H1 (cell line): ENCODE results near the gene CDH12. TPM values are rescaled to one million over a fixed set of nuclear protein-coding genes. Genes with fewer than 3 reads are reported as not detected.

Source experiments
- CBX8 ChIP-seq: fragments of 300-800, 300-1000 bp; sonication (generic); IDR thresholded peaks from 2 replicates; pipeline ENCODE4 v1.7.1; 2016; ENCODE audit warnings: low read depth, low read length, borderline replicate concordance
- GTF2F1 ChIP-seq: IDR thresholded peaks from 2 replicates; pipeline ENCODE4 v1.6.1; 2012; ENCODE audit warnings: low read depth, low read length, improper control_type of control experiment, borderline replicate concordance
- polyA plus RNA-seq, 7 experiments: library from polyadenylated mRNA; depleted of rRNA in 3 of 7; stranded (reverse) in 5 of 7; unstranded in 2 of 7; fragments of >200 nt in 5 of 7; fragments of 200-250 nt in 2 of 7; gene quantifications; 1 replicate in 5 of 7; 2 replicates in 1 of 7; 4 replicates in 1 of 7; pipeline versions ENCODE4 v1.2.1 to v1.2.3, GENCODE V29; 2011 to 2013; ENCODE audit warnings: missing spikeins in 2 of 7, mixed read lengths in 2 of 7
- total RNA-seq: library from RNA; stranded (reverse); fragmentation: NEBNext Ultra II Directional; extraction: Animal tissue kit (Norgen Biotek cat#: 25700); gene quantifications from 2 replicates; pipeline ENCODE4 v1.2.1, GENCODE V29; 2021

CDH12 gene
- total and polyA plus RNA-seq, 2 of the 8 experiments (the other 6 are each of a cell fraction or from before 2014, with no cell fraction given) = 0.03 TPM; not detected in 1

- TF ChIP-seq CBX8 = no peak
- TF ChIP-seq GTF2F1 = no peak
Measured at GRCh38 chr5:22245770-22246169, 607.4 kb downstream of the CDH12 start (continued).
